ENCODE measurements around the gene CIC. TPM values are rescaled to one million over a fixed set of nuclear protein-coding genes. Genes with fewer than 3 reads are reported as not detected.
A peak's percentile ranks its signal among the peaks of the same experiment; 100 is the strongest.

CIC gene
- 90.9 TPM for total RNA-seq
- 18.8 TPM for polyA plus RNA-seq (ENCODE audit: insufficient read depth, low read depth, low replicate concordance)
- long read RNA-seq, donor 1, partial matches to known transcripts: 27 of 30 reads
- long read RNA-seq, donor 1, other reads (novel, unspliced or antisense): 0 of 30 reads
- long read RNA-seq, donor 2, partial matches to known transcripts: 0 of 3 reads
- long read RNA-seq, donor 2, other reads (novel, unspliced or antisense): 0 of 3 reads
- long read RNA-seq, donor 3, partial matches to known transcripts: 0 of 5 reads
- long read RNA-seq, donor 3, other reads (novel, unspliced or antisense): 0 of 5 reads
- long read RNA-seq, donor 4, partial matches to known transcripts: 0 of 3 reads
- long read RNA-seq, donor 4, other reads (novel, unspliced or antisense): 0 of 3 reads
- long read RNA-seq, donor 5: 0 reads
- long read RNA-seq, donor 6, partial matches to known transcripts: 0 of 2 reads
- long read RNA-seq, donor 6, other reads (novel, unspliced or antisense): 0 of 2 reads
- long read RNA-seq, donor 7, partial matches to known transcripts: 40 of 46 reads
- long read RNA-seq, donor 7, other reads (novel, unspliced or antisense): 4 of 46 reads
- long read RNA-seq, donor 8, partial matches to known transcripts: 22 of 22 reads
- long read RNA-seq, donor 8, other reads (novel, unspliced or antisense): 0 of 22 reads
- long read RNA-seq, donor 9, partial matches to known transcripts: 0 of 1 reads
- long read RNA-seq, donor 9, other reads (novel, unspliced or antisense): 0 of 1 reads
- long read RNA-seq, donor 10, partial matches to known transcripts: 25 of 29 reads
- long read RNA-seq, donor 10, other reads (novel, unspliced or antisense): 0 of 29 reads

- intact Hi-C loops (cut with DNase I): no loop called here
Observed at GRCh38 chr19:42268704-42269477, at the start of gene CIC. Gene CIC (plus strand): TSS chr19:42269252. CDS start chr19:42271784, 2,532 bp downstream.

GRCh38 chr19:42219812-42220750, 49.0 kb upstream of the CIC start, which contains the start of gene ZNF526:
Gene ZNF526 (plus strand): TSS chr19:42220312. CDS start chr19:42224404, 4,092 bp downstream.
- Histone ChIP-seq H3K36me3 (ENCODE audit: control insufficient read depth in 2 of 3, insufficient read depth in 3 of 3, low read length in 3 of 3) (peaks cover 0 to 10% (median 5%) of the 10 kb centered on the region in 3 donors), H3K27ac (ENCODE audit: low read depth in 2 of 2, low read length in 2 of 2) (peak within 1 kb of the TSS; percentile 66 to 80), H3K4me3 (ENCODE audit: low read length in 3 of 3) (peak within 1 kb of the TSS; percentile 75 to 81 (median 81)), H3K9ac (ENCODE audit: low read length in 3 of 3) (peak within 1 kb of the TSS; percentile 68 to 85 (median 81)), H3K4me1 (ENCODE audit: control insufficient read depth in 2 of 3, insufficient read depth in 2 of 3, low read depth in 1 of 3, low read length in 3 of 3) (peaks cover 3 to 27% (median 17%) of the 10 kb centered on the region in 3 donors), H3K27me3 (ENCODE audit: control insufficient read depth, insufficient read depth, low read length) (no peaks in the 10 kb centered on the region), H3K9me3 (ENCODE audit: control insufficient read depth in 2 of 3, insufficient read depth in 1 of 3, low read length in 3 of 3) (no peaks in the 10 kb centered on the region)
- no peak for TF ChIP-seq CTCF (IDR thresholded peaks at IDR 0.05; ENCODE audit: borderline replicate concordance, extremely low read depth, insufficient read depth)
- FAIRE-seq (peak; percentile 42), DNase-seq (peak; percentile 99)
- intact Hi-C loops (cut with DNase I): no loop called here

More at GRCh38 chr19:42268704-42269477, at the start of gene CIC:
- Histone ChIP-seq H3K36me3 (ENCODE audit: control insufficient read depth in 2 of 3, insufficient read depth in 3 of 3, low read length in 3 of 3) (peaks cover 0 to 8% (median 3%) of the 10 kb centered on the region in 3 donors), H3K4me1 (ENCODE audit: control insufficient read depth in 2 of 3, insufficient read depth in 2 of 3, low read depth in 1 of 3, low read length in 3 of 3) (peaks cover 3 to 21% (median 12%) of the 10 kb centered on the region in 3 donors), H3K4me3 (ENCODE audit: low read length in 3 of 3) (peak within 1 kb of the TSS; percentile 83 to 92 (median 91)), H3K9me3 (ENCODE audit: control insufficient read depth in 2 of 3, insufficient read depth in 1 of 3, low read length in 3 of 3) (no peaks in the 10 kb centered on the region), H3K27me3 (ENCODE audit: control insufficient read depth, insufficient read depth, low read length) (no peaks in the 10 kb centered on the region), H3K27ac (ENCODE audit: low read depth in 2 of 2, low read length in 2 of 2) (peak within 1 kb of the TSS; percentile 99), H3K9ac (ENCODE audit: low read length in 3 of 3) (peak within 1 kb of the TSS; percentile 89 to 97 (median 95))
- TF ChIP-seq CTCF (IDR thresholded peaks at IDR 0.05; ENCODE audit: borderline replicate concordance, extremely low read depth, insufficient read depth): no peak
- peak; percentile 100 for DNase-seq
- FAIRE-seq: peak; percentile 99

- H3K9me3 ChIP-seq (ENCODE audit: control insufficient read depth in 2 of 3, insufficient read depth in 1 of 3, low read length in 3 of 3): no peaks in the 10 kb centered on the region
- H3K36me3 ChIP-seq (ENCODE audit: control insufficient read depth in 2 of 3, insufficient read depth in 3 of 3, low read length in 3 of 3): peaks cover 0 to 12% (median 5%) of the 10 kb centered on the region in 3 donors
- TF ChIP-seq CTCF (IDR thresholded peaks at IDR 0.05; ENCODE audit: borderline replicate concordance, extremely low read depth, insufficient read depth): no peak
- peak overlapping the region; percentile 71 to 81 (median 75) for H3K4me3 ChIP-seq (ENCODE audit: low read length in 3 of 3)
- intact Hi-C loops (cut with DNase I): no loop called here
- no peak for DNase-seq
- H3K27me3 ChIP-seq (ENCODE audit: control insufficient read depth, insufficient read depth, low read length): no peaks in the 10 kb centered on the region
- H3K4me1 ChIP-seq (ENCODE audit: control insufficient read depth in 2 of 3, insufficient read depth in 2 of 3, low read depth in 1 of 3, low read length in 3 of 3): peaks cover 3 to 21% (median 11%) of the 10 kb centered on the region in 3 donors
- no peak for FAIRE-seq
- H3K9ac ChIP-seq (ENCODE audit: low read length in 3 of 3): peak overlapping the region in 2 of 3 donors; percentile 58 to 81
- no peak overlapping the region for H3K27ac ChIP-seq (ENCODE audit: low read depth in 2 of 2, low read length in 2 of 2)
Observed at GRCh38 chr19:42220751-42221097, 48.3 kb upstream of the CIC start.

Measured in kidney (tissue), 22 donors.